Measurements from ENCODE around the gene SLC25A34. TPM values are rescaled to one million over a fixed set of nuclear protein-coding genes. Genes with fewer than 3 reads are reported as not detected.

SLC25A34 gene
- total RNA-seq, 5 donors from 2014 or later (not counting 1 experiment from before 2014, with no cell fraction given) = 1.8 to 4.1 (median 2.6) TPM

- DNase-seq = no peak
- no peaks in the 10 kb centered on the region for H3K9me3 ChIP-seq
- no peak overlapping the region for H3K4me3 ChIP-seq (ENCODE audit: control insufficient read depth in 1 of 2, extremely low read depth in 1 of 2, low read length in 1 of 2)
- CTCF ChIA-PET = no interaction called here
- Mint-ChIP-seq H3K36me3 (no peaks in the 10 kb centered on the region), H3K27ac (no peak overlapping the region), H3K4me1 (peaks cover 14 to 23% (median 18%) of the 10 kb centered on the region in 3 donors), H3K27me3 (peaks cover 26 to 50% of the 10 kb centered on the region in 2 donors), H3K9me3 (no peaks in the 10 kb centered on the region), H3K4me3 (no peak overlapping the region)
- 75% methylated on average over 1 of the region's 4 CpGs for WGBS (ENCODE audit: insufficient coverage)
- POLR2A ChIA-PET = no interaction called here
- no peak overlapping the region for H3K27ac ChIP-seq (ENCODE audit: low read length)
- H3K36me3 ChIP-seq (ENCODE audit: control insufficient read depth in 2 of 2, extremely low read depth in 1 of 2, insufficient read depth in 1 of 2, low read length in 1 of 2) = no peaks in the 10 kb centered on the region
- H3K4me1 ChIP-seq (ENCODE audit: control insufficient read depth in 1 of 2, extremely low read depth in 1 of 2, insufficient read depth in 2 of 2, low read length in 2 of 2) = peaks cover 4 to 33% of the 10 kb centered on the region in 2 experiments
- H3K27me3 ChIP-seq (replicated peaks in 1 of 2; ENCODE audit: control insufficient read depth in 2 of 2, extremely low read depth in 1 of 2, insufficient read depth in 2 of 2, low read length in 1 of 2) = peaks cover 8 to 59% of the 10 kb centered on the region in 2 experiments
- no peak for ATAC-seq (replicated peaks in 1 of 4)
These were observed 19.6 kb downstream of the SLC25A34 start for GRCh38 chr1:15755646-15756040.

GRCh38 chr1:15756143-15757015 is 20.3 kb downstream of the SLC25A34 start:
- no peaks in the 10 kb centered on the region for H3K36me3 Mint-ChIP-seq
- Histone ChIP-seq H3K36me3 (ENCODE audit: control insufficient read depth in 2 of 2, extremely low read depth in 1 of 2, insufficient read depth in 1 of 2, low read length in 1 of 2) (no peaks in the 10 kb centered on the region), H3K9me3 (no peaks in the 10 kb centered on the region), H3K27ac (ENCODE audit: low read length) (no peak overlapping the region), H3K4me1 (ENCODE audit: control insufficient read depth in 1 of 2, extremely low read depth in 1 of 2, insufficient read depth in 2 of 2, low read length in 2 of 2) (peaks cover 4 to 33% of the 10 kb centered on the region in 2 experiments), H3K27me3 (replicated peaks in 1 of 2; ENCODE audit: control insufficient read depth in 2 of 2, extremely low read depth in 1 of 2, insufficient read depth in 2 of 2, low read length in 1 of 2) (peaks cover 12 to 66% of the 10 kb centered on the region in 2 experiments), H3K4me3 (ENCODE audit: control insufficient read depth in 1 of 2, extremely low read depth in 1 of 2, low read length in 1 of 2) (peak overlapping the region in 1 of 2 donors; percentile 44)
- POLR2A ChIA-PET = no interaction called here
- DNase-seq (peak in 5 of 35 experiments; percentile 8 to 25 (median 13)), ATAC-seq (replicated peaks in 1 of 4) (peak in 3 of 4 experiments; percentile 30 to 61 (median 31))
- WGBS (ENCODE audit: insufficient coverage) = 12% methylated on average over 13 of the region's 21 CpGs
- CTCF ChIA-PET = no interaction called here
- peak overlapping the region in 1 of 3 donors; percentile 78 for H3K4me3 Mint-ChIP-seq
- H3K27ac Mint-ChIP-seq = no peak overlapping the region
- H3K27me3 Mint-ChIP-seq = peaks cover 27 to 55% of the 10 kb centered on the region in 2 donors
- peaks cover 14 to 23% (median 18%) of the 10 kb centered on the region in 3 donors for H3K4me1 Mint-ChIP-seq
- no peaks in the 10 kb centered on the region for H3K9me3 Mint-ChIP-seq

GRCh38 chr1:15757016-15757543 is 21.0 kb downstream of the SLC25A34 start:
- Mint-ChIP-seq H3K9me3 (no peaks in the 10 kb centered on the region), H3K36me3 (no peaks in the 10 kb centered on the region), H3K4me3 (peak overlapping the region in 1 of 3 donors; percentile 78), H3K27me3 (peaks cover 23 to 52% of the 10 kb centered on the region in 2 donors), H3K27ac (no peak overlapping the region), H3K4me1 (peaks cover 14 to 23% (median 18%) of the 10 kb centered on the region in 3 donors)
- ATAC-seq (replicated peaks in 1 of 4) (no peak), DNase-seq (no peak)
- Histone ChIP-seq H3K27ac (ENCODE audit: low read length) (no peak overlapping the region), H3K9me3 (no peaks in the 10 kb centered on the region), H3K4me3 (ENCODE audit: control insufficient read depth in 1 of 2, extremely low read depth in 1 of 2, low read length in 1 of 2) (no peak overlapping the region), H3K27me3 (replicated peaks in 1 of 2; ENCODE audit: control insufficient read depth in 2 of 2, extremely low read depth in 1 of 2, insufficient read depth in 2 of 2, low read length in 1 of 2) (peaks cover 12 to 65% of the 10 kb centered on the region in 2 experiments), H3K36me3 (ENCODE audit: control insufficient read depth in 2 of 2, extremely low read depth in 1 of 2, insufficient read depth in 1 of 2, low read length in 1 of 2) (no peaks in the 10 kb centered on the region), H3K4me1 (ENCODE audit: control insufficient read depth in 1 of 2, extremely low read depth in 1 of 2, insufficient read depth in 2 of 2, low read length in 2 of 2) (peaks cover 4 to 33% of the 10 kb centered on the region in 2 experiments)
- ChIA-PET CTCF (no interaction called here), POLR2A (interaction anchor here in 1 of 2 donors (0.5 kb wide), 1 partner anchor 9 kb away, joined by 5 read pairs; no protein-coding TSS in a partner anchor)
- 82% methylated on average over 6 of the region's 9 CpGs for WGBS (ENCODE audit: insufficient coverage)

GRCh38 chr1:15757575-15758342 is 21.7 kb downstream of the SLC25A34 start:
- H3K4me3 Mint-ChIP-seq = peak overlapping the region; percentile 67 to 78 (median 68)
- DNase-seq = no peak
- H3K27ac ChIP-seq (ENCODE audit: low read length) = no peak overlapping the region
- no peak overlapping the region for H3K27ac Mint-ChIP-seq
- H3K4me1 Mint-ChIP-seq = peaks cover 14 to 23% (median 18%) of the 10 kb centered on the region in 3 donors
- H3K27me3 ChIP-seq (replicated peaks in 1 of 2; ENCODE audit: control insufficient read depth in 2 of 2, extremely low read depth in 1 of 2, insufficient read depth in 2 of 2, low read length in 1 of 2) = peaks cover 14 to 65% of the 10 kb centered on the region in 2 experiments
- ChIA-PET POLR2A (interaction anchor here in 1 of 2 donors (0.5 kb wide), 1 partner anchor 9 kb away, joined by 5 read pairs; no protein-coding TSS in a partner anchor), CTCF (no interaction called here)
- H3K36me3 Mint-ChIP-seq = no peaks in the 10 kb centered on the region
- H3K27me3 Mint-ChIP-seq = peaks cover 23 to 59% of the 10 kb centered on the region in 2 donors
- H3K36me3 ChIP-seq (ENCODE audit: control insufficient read depth in 2 of 2, extremely low read depth in 1 of 2, insufficient read depth in 1 of 2, low read length in 1 of 2) = no peaks in the 10 kb centered on the region
- H3K4me3 ChIP-seq (ENCODE audit: control insufficient read depth in 1 of 2, extremely low read depth in 1 of 2, low read length in 1 of 2) = peak overlapping the region in 1 of 2 donors; percentile 44
- no peaks in the 10 kb centered on the region for H3K9me3 Mint-ChIP-seq
- 22% methylated on average over 10 of the region's 24 CpGs for WGBS (ENCODE audit: insufficient coverage)
- peaks cover 4 to 33% of the 10 kb centered on the region in 2 experiments for H3K4me1 ChIP-seq (ENCODE audit: control insufficient read depth in 1 of 2, extremely low read depth in 1 of 2, insufficient read depth in 2 of 2, low read length in 2 of 2)
- ATAC-seq (replicated peaks in 1 of 4) = peak in 1 of 4 experiments; percentile 13
- no peaks in the 10 kb centered on the region for H3K9me3 ChIP-seq

- H3K27me3 ChIP-seq (replicated peaks in 1 of 2; ENCODE audit: control insufficient read depth in 2 of 2, extremely low read depth in 1 of 2, insufficient read depth in 2 of 2, low read length in 1 of 2) = peaks cover 14 to 65% of the 10 kb centered on the region in 2 experiments
- Mint-ChIP-seq H3K4me3 (peak within 1 kb of the TSS; percentile 67 to 78 (median 68)), H3K9me3 (no peaks in the 10 kb centered on the region), H3K4me1 (peaks cover 14 to 23% (median 18%) of the 10 kb centered on the region in 3 donors), H3K27ac (no peak within 1 kb of the TSS), H3K36me3 (no peaks in the 10 kb centered on the region), H3K27me3 (peaks cover 23 to 55% of the 10 kb centered on the region in 2 donors)
- peak within 1 kb of the TSS in 1 of 2 donors; percentile 57 for H3K4me3 ChIP-seq (ENCODE audit: control insufficient read depth in 1 of 2, extremely low read depth in 1 of 2, low read length in 1 of 2)
- DNase-seq (peak in 1 of 35 experiments; percentile 13), ATAC-seq (replicated peaks in 1 of 4) (peak; percentile 52 to 65 (median 57))
- ChIA-PET CTCF (no interaction called here), POLR2A (no interaction called here)
- WGBS (ENCODE audit: insufficient coverage) = 4% methylated on average over 23 of the region's 58 CpGs
- no peaks in the 10 kb centered on the region for H3K36me3 ChIP-seq (ENCODE audit: control insufficient read depth in 2 of 2, extremely low read depth in 1 of 2, insufficient read depth in 1 of 2, low read length in 1 of 2)
- no peaks in the 10 kb centered on the region for H3K9me3 ChIP-seq
- peaks cover 4 to 33% of the 10 kb centered on the region in 2 experiments for H3K4me1 ChIP-seq (ENCODE audit: control insufficient read depth in 1 of 2, extremely low read depth in 1 of 2, insufficient read depth in 2 of 2, low read length in 2 of 2)
- H3K27ac ChIP-seq (ENCODE audit: low read length) = no peak within 1 kb of the TSS
These were observed 22.4 kb downstream of the SLC25A34 start, which contains the start of gene FBLIM1 for GRCh38 chr1:15758343-15758931. Gene FBLIM1, plus strand, starts transcription at chr1:15758795. Its CDS starts 6,189 bp downstream, at chr1:15764984.
